NK-92 treated with Interleukin-12 subunit alpha and Interleukin-12 subunit beta, amount 100 ng/mL, for 24 hours (cell line): ENCODE data around the gene CFAP74.

ENCODE experiments used
- DNase-seq: peaks from one replicate; lab custom pipeline; 2025; lab: John Stamatoyannopoulos, UW

The CFAP74 gene

DNA sequence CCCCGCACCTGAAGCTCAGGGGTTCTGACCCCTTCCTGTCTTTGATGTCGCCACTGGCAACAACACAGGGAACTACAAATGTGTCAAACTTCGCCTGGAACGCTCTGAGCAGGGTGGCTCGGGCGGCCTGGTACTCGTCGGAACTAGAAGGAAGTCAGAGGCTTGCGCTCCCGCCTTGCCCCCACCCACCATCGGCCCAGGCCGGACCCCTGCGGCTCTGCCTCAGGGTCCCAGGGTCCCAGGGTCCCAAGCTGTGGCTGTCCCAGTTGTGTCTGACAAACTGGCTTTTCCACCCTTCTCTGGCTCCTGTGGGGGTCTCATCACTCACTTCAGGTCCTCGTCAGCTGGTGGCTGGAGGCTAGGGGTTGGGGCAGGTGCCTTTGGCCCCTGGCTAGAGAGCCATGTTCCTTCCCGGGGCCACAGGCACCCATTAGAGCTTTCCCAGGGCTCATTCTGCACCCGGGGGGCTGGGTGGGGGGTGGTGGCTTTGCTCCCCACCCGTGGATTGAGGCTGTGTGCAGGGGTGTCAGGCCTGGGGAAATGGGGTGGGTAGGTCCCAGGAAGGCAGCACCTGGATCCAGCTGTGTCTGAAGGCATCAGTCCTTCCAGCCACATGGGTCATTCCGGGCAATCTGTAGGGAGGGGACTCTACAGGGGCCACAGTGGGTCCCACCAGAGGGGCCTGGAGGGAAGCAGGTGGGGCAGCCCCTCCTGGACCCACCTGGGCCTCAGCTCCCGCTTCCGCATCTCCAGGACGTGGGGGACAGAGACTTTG, 76.5 kb downstream of the CFAP74 start:
- no peak for DNase-seq

DNA sequence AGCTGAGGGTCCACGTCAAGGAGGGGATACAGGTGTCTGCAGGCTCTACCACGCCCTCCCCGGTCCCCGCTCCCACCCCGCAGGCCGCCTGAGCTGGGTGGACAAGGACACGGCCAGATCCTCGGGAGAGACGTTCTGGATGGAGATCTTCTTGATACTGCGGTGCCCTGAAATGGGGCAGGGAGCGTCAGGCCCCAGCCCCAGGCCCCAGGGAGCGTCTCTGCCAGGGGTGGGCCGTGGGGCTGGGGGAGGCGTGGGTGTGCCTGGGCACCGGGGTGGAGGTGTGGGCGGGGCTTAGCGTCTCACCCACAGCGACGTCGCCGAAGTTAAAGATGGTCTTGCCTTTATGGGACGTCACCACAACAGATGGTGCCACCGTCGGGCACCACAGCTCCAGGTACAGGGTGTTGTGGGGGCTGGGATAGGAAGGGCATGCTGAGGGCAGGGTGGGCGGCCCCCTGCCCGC, 77.2 kb downstream of the CFAP74 start:
- no peak for DNase-seq

DNA sequence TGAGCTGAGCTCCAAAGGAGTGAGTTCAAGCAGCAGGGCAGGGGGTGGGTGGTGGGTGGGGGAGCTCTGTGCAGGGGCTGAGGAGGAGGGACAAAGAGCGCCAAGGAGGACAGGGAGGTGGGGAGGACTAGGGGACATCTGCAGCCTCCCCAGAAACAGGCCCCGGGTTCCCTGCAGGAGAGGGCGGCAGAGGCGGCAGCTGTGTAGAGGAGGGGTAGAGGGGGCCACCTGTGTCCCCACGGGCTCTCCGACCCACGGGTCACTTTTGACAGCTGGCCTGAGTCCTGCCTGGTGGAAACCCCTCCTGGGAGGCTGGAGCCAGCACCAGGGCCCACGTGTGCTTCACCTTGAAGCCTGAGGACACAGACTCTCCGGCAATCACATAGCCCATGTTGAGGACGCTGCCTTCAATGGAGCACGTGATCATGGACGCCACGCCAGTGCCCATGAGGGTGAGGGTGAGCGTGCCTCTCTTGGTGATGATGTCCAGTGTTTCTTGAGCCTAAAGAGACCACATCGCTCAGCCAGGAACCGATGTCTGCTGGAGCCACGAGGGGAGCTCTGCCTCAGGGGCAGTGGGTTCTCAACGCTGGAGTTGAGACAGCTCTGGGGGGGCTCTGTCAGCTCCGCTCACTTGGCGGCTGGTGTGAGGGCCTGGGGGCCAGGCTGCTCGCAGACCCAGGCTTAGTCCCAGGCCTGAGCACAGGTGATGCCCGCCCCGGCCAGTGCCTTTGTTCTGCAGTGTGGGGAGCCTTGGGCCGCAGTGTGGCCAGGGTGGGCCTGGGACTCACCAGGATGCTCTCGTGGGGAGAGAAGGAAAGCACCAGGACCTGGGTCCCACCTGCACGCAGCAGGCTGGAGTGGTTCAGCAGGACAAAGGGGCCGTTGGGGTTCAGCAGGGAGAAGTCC, 77.9 kb downstream of the CFAP74 start:
- DNase-seq: no peak

DNA sequence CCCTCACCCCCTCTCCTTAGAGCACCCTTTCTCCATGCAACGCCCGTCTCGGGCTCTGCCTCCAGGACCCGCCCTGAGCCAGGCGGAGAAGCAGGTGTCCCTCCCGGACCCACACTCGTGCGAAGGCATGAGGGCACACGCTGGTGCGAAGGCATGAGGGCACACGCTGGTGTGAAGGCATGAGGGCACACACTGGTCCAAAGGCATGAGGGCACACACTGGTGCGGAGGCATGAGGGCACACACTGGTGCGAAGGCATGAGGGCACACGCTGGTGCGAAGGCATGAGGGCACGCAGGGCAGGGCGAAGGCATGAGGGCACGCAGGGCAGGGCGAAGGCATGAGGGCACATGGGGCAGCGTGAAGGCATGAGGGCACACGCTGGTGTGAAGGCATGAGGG, 78.7 kb downstream of the CFAP74 start:
- no peak for DNase-seq

DNA sequence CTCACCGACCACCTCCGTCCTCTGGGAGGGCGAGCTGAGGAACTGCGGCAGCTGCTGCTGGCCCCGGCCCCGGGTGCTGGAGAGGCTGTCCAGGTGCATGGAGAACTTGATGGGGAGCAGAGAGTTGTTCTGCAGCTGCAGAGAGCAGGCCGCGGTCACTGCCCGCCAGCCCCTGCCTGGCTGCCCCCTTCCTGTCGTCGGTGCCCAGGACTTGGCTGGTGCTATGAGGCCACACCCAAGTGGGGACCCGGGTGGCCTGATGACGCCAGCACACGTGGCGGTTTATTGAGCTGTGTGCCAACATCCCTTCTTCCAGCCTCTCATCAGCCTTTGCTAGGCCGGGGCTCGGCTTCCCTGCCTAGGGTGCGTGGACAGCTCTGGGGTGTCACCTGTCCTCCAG, 79.2 kb downstream of the CFAP74 start:
- DNase-seq: no peak

DNA sequence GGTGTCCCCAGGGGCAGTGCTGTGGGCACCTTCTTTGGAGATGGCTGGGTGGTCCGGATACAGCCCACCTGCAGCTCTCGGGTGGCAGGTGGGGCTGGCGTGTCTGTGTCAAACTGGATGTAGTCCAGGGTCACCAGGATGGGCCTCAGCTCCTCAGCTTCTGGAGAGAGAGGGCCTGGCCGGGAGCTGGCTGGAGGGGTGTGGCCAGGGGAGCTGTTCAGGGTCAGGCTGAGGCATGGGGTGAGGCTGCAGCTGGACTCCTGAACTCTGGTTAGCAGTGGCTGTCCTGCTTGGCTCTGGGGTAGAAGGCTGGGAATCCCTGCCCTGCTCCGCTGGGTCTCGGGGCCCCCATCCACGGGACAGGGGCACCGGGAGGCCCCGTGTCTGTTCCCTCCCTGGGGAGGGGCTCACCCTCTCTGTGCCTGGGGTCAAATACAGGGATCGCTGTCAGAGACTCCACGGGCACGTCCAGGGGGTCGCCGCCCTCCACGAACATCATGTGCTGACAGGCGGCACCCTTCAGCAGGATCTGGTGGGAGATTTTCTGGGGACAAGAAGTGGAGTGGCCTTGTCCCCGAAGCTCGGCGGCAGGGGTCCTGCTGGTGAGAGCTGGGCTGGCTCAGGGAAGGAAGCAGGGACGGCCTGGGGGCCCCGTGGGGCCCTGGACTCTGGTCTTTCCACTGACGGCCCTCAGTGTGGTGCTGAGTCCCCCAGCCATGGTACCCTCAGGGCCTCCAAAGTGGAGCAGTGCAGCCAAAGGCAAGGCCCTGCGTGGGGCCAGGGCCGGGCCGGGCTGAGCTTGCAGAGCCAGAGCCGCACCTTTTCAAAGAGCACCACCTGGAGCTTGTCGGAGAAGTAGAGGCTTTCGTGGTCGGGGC, 80.4 kb downstream of the CFAP74 start:
- no peak for DNase-seq

DNA sequence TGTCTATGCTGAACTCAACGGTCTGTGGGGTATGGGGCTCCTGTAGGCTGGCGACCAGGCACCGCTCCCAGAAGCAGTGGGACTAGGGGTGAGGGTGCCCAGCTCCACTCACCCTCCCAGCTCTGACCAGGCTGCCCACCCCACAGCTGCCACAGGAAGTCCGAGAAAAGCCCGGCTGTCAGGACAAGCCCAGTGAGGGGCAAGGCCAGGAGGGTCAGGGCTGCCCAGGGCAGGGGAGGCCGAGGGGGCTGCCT, 81.0 kb downstream of the CFAP74 start:
- no peak for DNase-seq

DNA sequence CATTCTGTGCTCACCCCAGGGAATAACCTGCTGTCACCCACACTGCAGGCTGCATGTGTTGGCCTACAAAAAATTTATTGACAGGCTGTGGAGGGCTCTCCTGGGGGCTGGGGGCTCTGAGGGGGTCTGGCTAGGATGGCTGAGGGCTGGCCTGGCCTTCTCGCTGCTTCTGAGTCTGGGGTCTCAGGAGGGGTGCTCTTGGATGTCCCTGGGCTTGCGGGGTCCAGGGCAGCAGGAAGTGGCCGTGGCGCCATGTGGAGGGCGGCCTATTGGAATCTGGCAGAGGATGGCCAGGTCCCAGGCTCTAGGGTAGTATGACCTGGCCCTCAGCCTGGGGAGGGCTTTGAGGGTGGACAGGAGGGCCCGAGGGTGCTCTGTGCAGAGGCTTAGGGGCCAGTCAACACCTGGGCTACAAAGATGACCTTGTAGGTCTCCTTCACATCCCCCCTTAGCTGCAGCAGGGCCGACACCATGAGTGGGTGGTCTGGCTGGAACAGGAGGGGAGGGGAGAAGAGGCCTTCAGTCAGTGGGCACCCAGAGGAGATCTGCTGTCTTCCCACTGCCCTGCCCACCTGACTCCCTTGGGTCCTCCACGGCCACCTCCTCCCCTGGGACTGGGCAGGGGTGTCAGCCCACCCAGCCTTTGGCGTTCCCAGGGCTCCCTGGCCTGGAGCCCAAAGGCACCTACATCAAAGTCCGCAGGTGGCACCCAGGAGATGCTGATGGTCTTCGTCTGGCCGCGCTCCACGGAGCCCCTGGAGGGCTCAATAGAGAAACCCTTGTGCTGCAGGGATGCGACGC, 81.5 kb downstream of the CFAP74 start:
- DNase-seq: no peak

DNA sequence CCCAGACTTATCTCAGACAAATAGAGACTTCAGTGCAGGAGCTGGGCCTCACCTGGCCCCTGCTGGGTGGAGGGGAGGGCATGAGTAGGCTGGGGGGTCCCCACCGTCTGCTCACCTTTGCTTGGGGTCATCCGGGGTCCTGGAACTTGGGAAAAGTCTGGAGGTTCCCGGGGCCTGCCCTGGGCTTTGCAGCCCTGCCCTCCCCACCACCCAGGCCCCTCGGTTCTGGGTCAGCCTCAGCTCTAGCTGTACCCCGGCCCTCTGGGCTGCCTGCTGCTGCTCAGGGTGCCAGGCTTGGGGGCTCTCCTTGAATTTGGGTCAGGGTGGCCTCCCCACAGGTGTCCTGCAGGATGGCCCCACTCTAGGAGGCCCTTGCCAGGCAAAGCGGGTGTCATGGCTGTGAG, 82.1 kb downstream of the CFAP74 start:
- DNase-seq: no peak

DNA sequence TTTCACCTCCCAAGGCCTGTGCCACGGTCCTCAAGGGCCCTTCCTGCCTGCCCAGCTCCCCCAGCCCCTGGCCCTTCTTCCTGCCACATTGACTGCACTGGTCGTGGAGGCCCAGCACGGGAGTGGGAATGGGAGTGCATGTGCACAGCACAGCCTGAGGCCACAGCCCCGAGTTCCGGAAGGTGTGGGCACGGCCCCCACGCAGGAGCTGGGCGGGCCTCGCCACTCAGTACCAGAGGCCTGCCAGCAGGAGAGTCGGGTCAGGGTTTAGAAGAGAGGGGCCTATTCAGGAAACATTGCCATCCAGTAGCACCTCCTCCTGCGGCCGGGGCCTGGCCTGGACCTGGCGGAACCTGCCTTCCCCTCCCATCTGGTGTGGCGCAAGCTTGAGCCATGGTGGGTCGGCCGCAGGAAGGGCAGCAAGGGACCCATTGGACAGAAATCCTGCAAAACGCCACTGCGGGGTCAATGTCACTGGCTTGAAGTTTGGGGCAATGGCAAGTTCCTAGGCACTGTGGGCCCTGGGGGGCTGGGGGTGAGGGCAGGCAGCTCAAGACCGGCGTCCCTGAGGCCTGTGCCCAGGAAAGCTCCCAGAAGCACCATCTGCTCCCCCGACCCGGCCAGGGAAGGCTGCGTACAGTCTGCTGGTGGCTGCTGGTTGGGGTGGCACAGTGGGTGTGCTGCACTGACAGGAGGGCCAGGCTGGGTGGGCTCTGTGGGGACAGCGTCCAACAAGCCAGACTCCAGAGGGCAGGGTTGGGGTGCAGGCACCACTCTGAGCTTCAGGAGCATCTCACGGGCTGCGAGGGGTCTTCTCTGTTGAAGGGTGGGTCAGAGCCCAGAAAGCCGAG, 82.8 kb downstream of the CFAP74 start:
- DNase-seq: no peak

DNA sequence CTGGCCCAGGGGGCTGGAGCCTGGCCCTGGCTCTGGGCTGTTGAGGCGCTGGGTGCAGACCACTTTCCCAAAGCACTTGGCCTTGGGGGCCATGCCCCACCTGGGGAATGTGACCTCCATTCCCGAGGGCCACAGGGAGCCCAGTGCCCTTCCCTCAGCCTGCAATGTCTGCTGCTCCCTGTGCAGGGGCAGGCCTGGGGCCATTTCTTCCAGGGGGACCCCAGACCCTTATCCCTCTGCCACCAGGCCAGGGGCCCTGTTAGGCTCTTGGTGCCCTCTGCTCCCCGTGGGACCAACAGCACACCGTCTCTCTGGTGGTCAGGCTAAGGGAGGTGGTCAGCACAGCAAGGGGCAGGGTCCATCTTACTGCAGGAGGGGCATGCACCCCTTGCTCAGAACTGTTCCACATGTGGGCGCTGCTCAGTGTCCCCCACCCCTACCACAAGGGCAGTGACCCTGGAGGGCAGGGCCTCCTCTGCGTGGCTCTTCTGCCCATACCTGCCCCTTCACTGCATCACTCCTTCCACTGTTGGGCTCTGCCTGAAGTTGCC, 83.5 kb downstream of the CFAP74 start:
- DNase-seq: no peak

DNA sequence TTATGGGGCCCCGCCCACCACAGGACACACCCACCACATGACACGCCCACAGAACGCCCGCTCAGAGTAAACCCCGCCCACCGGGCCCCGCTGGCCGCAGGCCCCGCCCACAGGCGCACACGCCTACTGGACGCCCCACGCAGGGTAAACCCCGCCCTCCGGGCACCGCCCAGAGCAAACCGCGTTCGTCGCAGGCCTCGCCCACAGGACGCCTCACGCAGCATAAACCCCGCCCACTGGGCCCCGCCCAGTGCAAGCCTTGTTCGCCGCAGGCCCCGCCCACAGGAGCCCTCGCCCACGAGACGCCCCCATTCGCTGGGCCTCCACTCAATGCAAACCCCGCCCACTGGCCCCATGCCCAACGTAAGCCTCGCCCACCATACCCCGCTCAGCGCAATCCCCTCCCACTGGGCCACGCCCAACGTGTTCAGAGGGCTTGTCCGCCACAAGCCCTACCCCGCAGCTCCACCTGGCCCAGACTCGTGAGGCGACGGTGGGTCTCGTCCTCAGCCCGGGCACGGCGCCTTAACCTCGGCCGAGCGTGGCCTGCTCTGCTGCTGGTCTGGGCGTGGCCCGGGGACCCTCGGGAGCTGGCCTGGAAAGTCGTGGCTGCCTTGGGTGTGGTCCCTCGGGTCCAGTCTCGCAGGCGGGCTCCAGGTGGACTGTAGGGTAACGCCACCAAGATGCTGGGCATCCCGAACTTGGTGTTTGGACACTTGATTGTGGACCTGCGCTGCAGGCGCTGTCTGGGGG, 84.1 kb downstream of the CFAP74 start:
- DNase-seq: no peak

DNA sequence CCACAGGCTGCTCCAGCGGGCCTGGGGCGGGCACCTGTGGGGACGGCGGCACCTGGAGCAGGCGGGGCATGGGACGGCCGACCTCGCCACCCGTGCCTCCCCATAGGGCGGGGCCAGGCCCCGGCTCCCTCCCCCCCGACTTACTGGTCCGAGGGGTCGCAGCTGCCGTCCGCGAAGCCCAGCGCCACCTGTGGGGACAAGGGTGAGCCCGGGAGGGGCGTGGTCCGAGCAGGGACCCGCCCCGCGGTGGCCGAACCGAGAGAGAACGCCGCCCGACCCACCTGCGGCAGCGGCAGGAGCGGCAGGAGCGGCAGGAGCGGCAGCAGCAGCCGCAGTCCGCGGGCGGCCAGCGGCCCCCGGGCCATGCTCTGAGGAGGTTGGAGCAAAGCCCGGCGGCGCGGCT, 84.7 kb downstream of the CFAP74 start, which contains the start of gene TMEM52:
TMEM52 (minus strand) TSS at position 379 of the 403 bp plus-strand sequence; CDS start at position 365, 14 bp downstream.
- no peak for DNase-seq

DNA sequence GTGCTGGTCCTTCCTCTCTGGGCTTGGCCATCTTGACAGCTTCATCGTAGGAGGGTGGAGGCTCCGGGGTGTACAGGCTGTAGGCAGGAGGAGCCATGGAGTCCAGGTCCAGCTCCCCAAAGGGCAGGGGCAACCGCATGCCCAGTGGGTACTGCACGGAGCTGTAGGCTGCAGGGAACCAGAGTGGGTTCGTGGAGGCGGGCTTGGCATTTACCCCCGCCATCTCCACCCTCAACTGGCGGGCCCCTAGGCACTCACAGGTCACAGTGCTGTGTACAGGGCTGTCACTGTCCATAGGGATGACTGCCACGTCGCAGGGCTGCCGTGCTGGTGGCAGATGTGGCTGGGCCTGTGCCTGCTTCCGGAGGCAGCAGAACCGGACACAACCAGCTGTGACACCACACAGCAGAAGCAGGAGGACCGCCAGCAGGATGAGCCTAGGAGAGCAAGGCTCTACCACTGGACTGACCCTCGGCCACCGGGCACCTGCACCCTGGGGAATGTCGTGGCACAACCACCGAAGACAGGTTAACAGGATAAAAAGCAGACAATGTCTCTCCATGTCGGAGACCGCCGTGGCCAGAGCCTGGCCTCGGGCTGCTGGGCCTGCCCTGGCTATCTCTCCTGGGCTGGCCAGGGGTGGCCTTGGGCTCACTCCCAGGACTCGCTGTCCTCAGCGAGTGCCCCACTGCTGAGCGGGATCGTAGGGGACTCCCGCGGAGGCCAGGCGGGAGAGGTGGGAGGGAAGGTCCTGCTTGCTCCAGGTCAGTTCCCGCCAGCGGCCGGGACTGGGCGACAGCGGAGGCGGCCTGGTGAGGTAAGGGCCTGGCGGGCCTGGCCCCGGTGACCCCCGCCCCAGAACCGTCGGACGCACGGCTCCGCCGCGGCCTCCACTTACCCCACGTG, 85.3 kb downstream of the CFAP74 start:
- no peak for DNase-seq

DNA sequence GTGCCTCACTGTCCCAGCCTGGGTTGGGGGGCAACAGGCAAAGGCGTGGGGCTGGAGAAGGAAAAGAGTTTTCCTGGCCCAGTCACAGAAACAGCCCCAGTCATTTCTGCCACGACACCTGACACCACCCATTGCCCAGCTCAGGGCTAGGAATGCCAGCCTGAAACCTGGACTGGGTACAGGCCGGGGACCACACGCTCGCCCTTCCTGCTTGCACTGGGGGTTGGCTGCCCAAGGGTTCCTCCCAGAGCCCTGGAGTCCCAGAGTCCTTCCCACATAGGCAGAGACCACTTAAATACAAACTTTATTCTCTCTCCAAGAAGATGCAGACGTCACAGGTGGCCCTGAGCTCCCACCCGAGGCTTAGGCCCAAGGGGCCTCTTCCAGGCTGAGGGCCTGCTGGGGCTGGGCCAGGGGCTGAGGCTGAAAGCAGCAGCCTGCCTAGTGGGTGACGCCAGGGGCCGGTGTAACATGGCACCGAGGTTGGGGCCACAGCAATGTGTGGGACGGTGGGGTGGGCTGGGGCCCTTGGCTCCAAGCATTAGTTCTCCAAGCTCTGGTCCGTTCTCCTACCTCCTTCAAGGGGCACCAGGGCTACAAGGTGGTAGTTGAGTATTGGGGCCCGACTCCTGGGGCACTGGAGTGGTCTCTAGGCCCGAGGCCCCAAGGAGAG, 86.1 kb downstream of the CFAP74 start:
- DNase-seq: no peak

DNA sequence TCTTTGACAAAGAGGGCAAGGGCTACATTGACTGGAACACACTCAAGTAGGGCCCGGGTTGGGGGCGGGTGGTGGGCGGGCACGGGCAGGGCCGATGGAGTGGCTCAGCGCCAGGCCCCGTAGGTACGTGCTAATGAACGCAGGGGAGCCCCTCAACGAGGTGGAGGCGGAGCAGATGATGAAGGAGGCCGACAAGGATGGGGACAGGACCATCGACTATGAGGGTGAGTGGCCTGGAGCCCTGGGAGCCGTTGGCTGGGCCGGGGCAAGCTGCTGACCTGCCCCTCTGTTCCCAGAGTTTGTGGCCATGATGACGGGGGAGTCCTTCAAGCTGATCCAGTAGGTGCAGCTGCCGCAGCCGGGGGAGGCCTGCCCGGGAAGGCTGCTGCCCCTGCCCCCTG, 86.7 kb downstream of the CFAP74 start:
- DNase-seq: no peak

DNA sequence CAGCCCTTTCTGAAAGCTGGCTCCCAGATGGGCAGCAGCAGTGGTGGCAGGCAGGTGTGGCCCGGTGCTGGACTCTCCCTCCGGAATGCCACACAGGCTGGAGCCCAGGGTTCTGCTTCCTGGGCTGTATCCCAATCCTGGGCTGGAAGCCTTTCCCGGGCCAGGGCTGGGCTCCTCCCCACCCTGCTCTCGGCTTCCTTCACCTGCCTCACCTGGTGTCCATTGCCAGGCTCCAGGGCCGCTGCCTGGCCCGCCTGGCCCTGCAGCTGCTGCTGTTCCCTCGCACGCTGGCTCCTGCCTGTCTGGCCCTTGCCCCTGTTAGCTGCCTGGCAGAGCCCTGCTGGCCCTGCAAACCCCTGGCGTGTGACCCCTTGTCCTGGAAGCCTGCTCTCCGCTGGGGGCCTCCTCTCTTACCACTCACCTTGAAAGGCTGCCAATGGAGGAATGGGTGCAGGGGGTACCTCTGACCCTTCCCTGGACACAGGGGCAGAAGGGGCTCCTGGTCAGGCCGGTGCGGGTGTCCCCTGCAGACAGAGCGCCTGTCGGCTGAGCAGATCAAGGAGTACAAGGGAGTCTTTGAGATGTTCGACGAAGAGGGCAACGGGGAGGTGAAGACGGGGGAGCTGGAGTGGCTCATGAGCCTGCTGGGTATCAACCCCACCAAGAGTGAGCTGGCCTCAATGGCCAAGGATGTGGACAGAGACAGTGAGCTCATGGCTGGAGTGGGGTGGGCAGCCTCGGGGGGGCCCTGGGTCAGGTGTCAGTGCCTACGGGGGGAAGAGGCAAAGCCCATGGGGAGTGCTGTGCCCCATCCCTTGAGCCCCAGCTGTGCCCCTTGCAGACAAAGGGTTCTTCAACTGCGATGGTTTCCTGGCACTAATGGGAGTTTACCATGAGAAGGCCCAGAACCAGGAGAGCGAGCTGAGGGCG, 87.4 kb downstream of the CFAP74 start:
- no peak for DNase-seq
